ENCODE data around the gene KCNA5. TPM values are rescaled to one million over a fixed set of nuclear protein-coding genes. Genes with fewer than 3 reads are reported as not detected.

KCNA5 gene
- total and polyA plus RNA-seq, 9 of the 15 experiments (the other 6 are each of a cell fraction or from before 2014, with no cell fraction given): not detected

- in situ Hi-C loops (cut with MboI) (no loop called here), intact Hi-C loops (cut with micrococcal nuclease) (loop anchor here (1.0 kb wide), 1 partner anchor 62 kb away; no protein-coding TSS in a partner anchor)
- H3K9me1 ChIP-seq (ENCODE audit: control insufficient read depth, insufficient read depth, low read length): no peaks in the 10 kb centered on the region
- no peaks in the 10 kb centered on the region for H3K9me3 ChIP-seq (replicated peaks; ENCODE audit: control insufficient read depth, insufficient read depth, low read depth, low read length)
- no peak overlapping the region for H3K27ac ChIP-seq (ENCODE audit: extremely low read depth, low read depth, low read length)
- no peak overlapping the region for H3K4me3 ChIP-seq
- H3K4me2 ChIP-seq (ENCODE audit: insufficient read depth, low read length): no peak overlapping the region
- H3K79me2 ChIP-seq (ENCODE audit: control insufficient read depth, insufficient read depth, low read length): no peaks in the 10 kb centered on the region
- no peak overlapping the region for H3K9ac ChIP-seq (ENCODE audit: insufficient read depth in 1 of 2, low read depth in 2 of 2, low read length in 2 of 2)
- POLR2A ChIA-PET: no interaction called here
- peaks cover 0 to 9% of the 10 kb centered on the region in 2 experiments; a peak in 3 of 5 replicates for H3K4me1 ChIP-seq (replicated peaks in 1 of 2; ENCODE audit: control insufficient read depth in 2 of 2, insufficient read depth in 2 of 2, low read length in 2 of 2)
- FAIRE-seq (no peak), ATAC-seq (no peak), DNase-seq (ENCODE audit: extremely low read depth in 1 of 4, low spot score in 3 of 4) (no peak)
- TF ChIP-seq THAP7 (CRISPR knock-in tag; IDR thresholded peaks at IDR 0.05) (no peak), FOXO4 (CRISPR knock-in tag; IDR thresholded peaks at IDR 0.05) (no peak), ZSCAN32 (CRISPR knock-in tag; IDR thresholded peaks at IDR 0.05) (no peak), TAL1 (IDR thresholded peaks at IDR 0.05) (no peak), ZNF79 (CRISPR knock-in tag; IDR thresholded peaks at IDR 0.05; ENCODE audit: low read depth) (no peak), RNF219 (CRISPR knock-in tag; IDR thresholded peaks at IDR 0.05) (no peak), RHOXF2B (CRISPR knock-in tag; conservative IDR thresholded peaks at IDR 0.05) (no peak), NCOR1 (IDR thresholded peaks at IDR 0.05) (no peak), USF2 (CRISPR knock-in tag; IDR thresholded peaks at IDR 0.05) (no peak), FOXK1 (CRISPR knock-in tag; IDR thresholded peaks at IDR 0.05; ENCODE audit: borderline replicate concordance) (no peak), MXD1 (CRISPR knock-in tag; IDR thresholded peaks at IDR 0.05; ENCODE audit: borderline replicate concordance, poor library complexity, severe bottlenecking) (no peak), RB1 (IDR thresholded peaks at IDR 0.05; ENCODE audit: low read depth) (no peak)
- no peaks in the 10 kb centered on the region; the same call in 1 of the 2 replicates for H4K20me1 ChIP-seq (replicated peaks; ENCODE audit: control insufficient read depth, insufficient read depth, low read length)
- no peak overlapping the region for H2AFZ ChIP-seq (ENCODE audit: low read depth, low read length)
- peaks cover 0 to 15% of the 10 kb centered on the region in 2 experiments; a peak in 2 of 5 replicates for H3K27me3 ChIP-seq (ENCODE audit: control insufficient read depth in 2 of 2, insufficient read depth in 2 of 2, low read length in 2 of 2)
- no peaks in the 10 kb centered on the region for H3K36me3 ChIP-seq (ENCODE audit: control insufficient read depth, insufficient read depth, low read length)
- CTCF ChIA-PET (ENCODE audit: low intra/inter-chr PET ratio): interaction anchor here (0.7 to 1.9 kb wide), 2 partner anchors 61 to 62 kb away, joined by 3 to 21 read pairs; no protein-coding TSS in a partner anchor
- WGBS (ENCODE audit: insufficient coverage, low coverage, missing lambda C conversion rate): 2% methylated on average over 4 of the region's 4 CpGs
- no TSS peak for BruUV-seq (replicated peaks)
These were observed 21.7 kb upstream of the KCNA5 start for GRCh38 chr12:5022025-5022424.
